Mesendoderm (in vitro differentiated cells): ENCODE results near the gene MOCS3.

ENCODE experiments used
- DNase-seq: peaks from one replicate; pipeline ENCODE4 v3.0.0; 2013
- H2AK5ac ChIP-seq: 2 replicates; pipeline ENCODE4 v1.6.1; 2013; ENCODE audit warnings: low read length, inconsistent platforms
- H2BK120ac ChIP-seq: 2 replicates; pipeline ENCODE4 v1.6.1; 2013; ENCODE audit warnings: low read depth, mild to moderate bottlenecking, low read length, moderate library complexity, mixed read lengths
- H2BK15ac ChIP-seq: replicated peaks from 2 replicates; pipeline ENCODE4 v1.6.1; 2013; ENCODE audit warnings: low read depth, mild to moderate bottlenecking, moderate library complexity
- H2BK5ac ChIP-seq: 2 replicates; pipeline ENCODE4 v1.6.1; 2013; ENCODE audit warnings: low read length, inconsistent platforms
- H3K18ac ChIP-seq: 2 replicates; pipeline ENCODE4 v1.6.1; 2013; ENCODE audit warnings: mild to moderate bottlenecking, low read length, mixed read lengths
- H3K23ac ChIP-seq: one replicate; pipeline ENCODE4 v1.6.1; 2013; ENCODE audit warnings: low read length
- H3K27ac ChIP-seq: 2 replicates; pipeline ENCODE4 v1.5.1; 2013; ENCODE audit warnings: low read depth, mild to moderate bottlenecking, inconsistent platforms, low read length, moderate library complexity
- H3K27me3 ChIP-seq: 2 replicates; pipeline ENCODE4 v1.6.1; 2013; ENCODE audit warnings: low read length, control low read depth, mild to moderate bottlenecking, inconsistent platforms; ENCODE audit not compliant: insufficient read depth, poor library complexity
- H3K36me3 ChIP-seq: 2 replicates; pipeline ENCODE4 v1.6.1; 2013; ENCODE audit warnings: low read length, inconsistent platforms; ENCODE audit not compliant: control insufficient read depth, insufficient read depth
- H3K4ac ChIP-seq: one replicate; pipeline ENCODE4 v1.6.1; 2013; ENCODE audit warnings: low read depth, mild to moderate bottlenecking, low read length, moderate library complexity
- H3K4me1 ChIP-seq: 2 replicates; pipeline ENCODE4 v1.6.1; 2013; ENCODE audit warnings: low read depth, low read length, inconsistent platforms; ENCODE audit not compliant: control insufficient read depth
- H3K4me2 ChIP-seq: 2 replicates; pipeline ENCODE4 v1.6.1; 2013; ENCODE audit warnings: low read length
- H3K4me3 ChIP-seq: 2 replicates; pipeline ENCODE4 v1.5.1; 2013; ENCODE audit warnings: mild to moderate bottlenecking, low read length
- H3K56ac ChIP-seq: one replicate; pipeline ENCODE4 v1.6.1; 2013; ENCODE audit warnings: low read length
- H3K79me1 ChIP-seq: 2 replicates; pipeline ENCODE4 v1.6.1; 2013; ENCODE audit warnings: low read length, inconsistent platforms
- H3K79me2 ChIP-seq: 2 replicates; pipeline ENCODE4 v1.6.1; 2013; ENCODE audit warnings: mild to moderate bottlenecking, low read length; ENCODE audit not compliant: control insufficient read depth, insufficient read depth
- H3K9ac ChIP-seq: 2 replicates; pipeline ENCODE4 v1.6.1; 2013; ENCODE audit warnings: low read length, inconsistent platforms
- H4K5ac ChIP-seq: one replicate; pipeline ENCODE4 v1.6.1; 2013; ENCODE audit warnings: low read length
- H4K8ac ChIP-seq: one replicate; pipeline ENCODE4 v1.6.1; 2013; ENCODE audit warnings: low read depth, mild to moderate bottlenecking, control low read depth, low read length, moderate library complexity
- WGBS: extraction: QIAGEN DNeasy Blood & Tissue Kit; methylation state at CpG from one replicate; pipeline ENCODE4 v1.1.7; 2013; ENCODE audit warnings: low lambda C conversion rate, missing lambda C conversion rate; ENCODE audit not compliant: insufficient coverage; ENCODE audit errors: extremely low coverage; 5-methylcytosine and 5-hydroxymethylcytosine counted together

The MOCS3 gene

GRCh38 chr20:51010932-51011331 is 52.3 kb downstream of the MOCS3 start:
- Histone ChIP-seq H3K23ac (no peak overlapping the region), H3K27me3 (no peaks in the 10 kb centered on the region), H3K79me1 (peaks cover 22% of the 10 kb centered on the region), H3K36me3 (peaks cover 10% of the 10 kb centered on the region), H2BK5ac (no peak overlapping the region), H2BK120ac (no peak overlapping the region), H3K4ac (no peak overlapping the region), H4K8ac (no peak overlapping the region), H3K4me2 (no peak overlapping the region), H2BK15ac (no peak overlapping the region), H3K18ac (no peak overlapping the region), H3K4me3 (no peak overlapping the region), H2AK5ac (no peak overlapping the region), H4K5ac (no peak overlapping the region), H3K27ac (no peak overlapping the region), H3K9ac (no peak overlapping the region), H3K79me2 (peaks cover 1% of the 10 kb centered on the region), H3K4me1 (peaks cover 10% of the 10 kb centered on the region), H3K56ac (no peak overlapping the region)
- no peak for DNase-seq
- WGBS, result no CpG with 5 or more reads among the region's 3 CpGs

GRCh38 chr20:51011479-51011878 is 52.9 kb downstream of the MOCS3 start:
- Histone ChIP-seq H3K79me2 (peaks cover 1% of the 10 kb centered on the region), H3K56ac (no peak overlapping the region), H3K23ac (no peak overlapping the region), H2AK5ac (no peak overlapping the region), H3K4me1 (peaks cover 10% of the 10 kb centered on the region), H2BK15ac (no peak overlapping the region), H4K5ac (no peak overlapping the region), H3K9ac (no peak overlapping the region), H3K18ac (no peak overlapping the region), H3K4me2 (no peak overlapping the region), H3K4ac (no peak overlapping the region), H3K36me3 (peaks cover 9% of the 10 kb centered on the region), H3K79me1 (peaks cover 22% of the 10 kb centered on the region), H3K27ac (no peak overlapping the region), H4K8ac (no peak overlapping the region), H3K4me3 (no peak overlapping the region), H2BK120ac (no peak overlapping the region), H3K27me3 (no peaks in the 10 kb centered on the region), H2BK5ac (no peak overlapping the region)
- WGBS, result no CpG with 5 or more reads among the region's 4 CpGs
- DNase-seq, result no peak

GRCh38 chr20:51012357-51012756 is 53.7 kb downstream of the MOCS3 start:
- no peak overlapping the region for H2BK15ac ChIP-seq
- no peak overlapping the region for H2BK120ac ChIP-seq
- H3K4me1 ChIP-seq, result peaks cover 10% of the 10 kb centered on the region
- H2AK5ac ChIP-seq, result no peak overlapping the region
- no peak overlapping the region for H4K5ac ChIP-seq
- H3K4me2 ChIP-seq, result no peak overlapping the region
- peaks cover 23% of the 10 kb centered on the region for H3K79me1 ChIP-seq
- no peak overlapping the region for H3K4me3 ChIP-seq
- H3K27ac ChIP-seq, result no peak overlapping the region
- no peak for DNase-seq
- no peak overlapping the region for H3K9ac ChIP-seq
- H3K27me3 ChIP-seq, result no peaks in the 10 kb centered on the region
- no peak overlapping the region for H3K56ac ChIP-seq
- H3K36me3 ChIP-seq, result peaks cover 7% of the 10 kb centered on the region
- H3K4ac ChIP-seq, result no peak overlapping the region
- H3K79me2 ChIP-seq, result peaks cover 1% of the 10 kb centered on the region
- no peak overlapping the region for H4K8ac ChIP-seq
- H3K18ac ChIP-seq, result no peak overlapping the region
- no peak overlapping the region for H3K23ac ChIP-seq
- WGBS, result no CpG with 5 or more reads among the region's 3 CpGs
- H2BK5ac ChIP-seq, result no peak overlapping the region
